ENCODE measurements around the gene BUD23.

BUD23 gene

DNA sequence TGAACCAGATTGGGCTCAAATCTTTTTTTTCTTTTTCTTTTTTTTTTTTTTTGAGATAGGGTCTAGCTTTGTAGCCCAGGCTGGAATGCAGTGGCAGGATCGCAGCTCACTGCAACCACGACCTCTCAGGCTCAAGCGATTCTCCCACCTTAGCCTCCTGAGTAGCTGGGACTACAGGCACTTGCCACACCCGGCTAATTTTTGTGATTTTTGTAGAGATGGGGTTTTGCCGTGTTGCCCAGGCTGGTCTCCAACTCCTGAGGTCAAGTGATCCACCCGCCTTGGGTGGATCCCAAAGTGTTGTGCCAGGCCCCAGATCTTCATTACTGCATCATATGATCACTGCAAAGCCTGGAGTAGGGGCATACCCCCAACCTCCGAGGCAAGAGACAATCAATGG lies 2.9 kb upstream of the BUD23 start:
- peaks cover 6% of the 10 kb centered on the region for H3K36me3 ChIP-seq (ENCODE audit: control insufficient read depth, insufficient read depth, low read length)
- H3K9me3 ChIP-seq (ENCODE audit: control insufficient read depth, low read length): no peaks in the 10 kb centered on the region
- peaks cover 10% of the 10 kb centered on the region for H3K4me1 ChIP-seq (ENCODE audit: control insufficient read depth, insufficient read depth, low read length)
- 93 to 94% methylated on average over 7 of the region's 7 CpGs for WGBS, 2 experiments
- H3K27ac ChIP-seq (ENCODE audit: insufficient read depth, low read depth, low read length, poor library complexity, severe bottlenecking): no peak overlapping the region
- no peak overlapping the region for H3K4me3 ChIP-seq (ENCODE audit: insufficient read depth, low read depth, low read length)
- H3K27me3 ChIP-seq (ENCODE audit: control insufficient read depth, insufficient read depth, low read length, poor library complexity, severe bottlenecking): no peaks in the 10 kb centered on the region

GRCh38 chr7:73681031-73681430 lies 2.4 kb upstream of the BUD23 start:
- peaks cover 6% of the 10 kb centered on the region for H3K36me3 ChIP-seq (ENCODE audit: control insufficient read depth, insufficient read depth, low read length)
- H3K9me3 ChIP-seq (ENCODE audit: control insufficient read depth, low read length): no peaks in the 10 kb centered on the region
- no peak overlapping the region for H3K4me3 ChIP-seq (ENCODE audit: insufficient read depth, low read depth, low read length)
- no peaks in the 10 kb centered on the region for H3K27me3 ChIP-seq (ENCODE audit: control insufficient read depth, insufficient read depth, low read length, poor library complexity, severe bottlenecking)
- 81 to 82% methylated on average over 8 of the region's 8 CpGs for WGBS, 2 experiments
- H3K4me1 ChIP-seq (ENCODE audit: control insufficient read depth, insufficient read depth, low read length): peaks cover 10% of the 10 kb centered on the region
- H3K27ac ChIP-seq (ENCODE audit: insufficient read depth, low read depth, low read length, poor library complexity, severe bottlenecking): no peak overlapping the region

- peaks cover 11% of the 10 kb centered on the region for H3K36me3 ChIP-seq (ENCODE audit: control insufficient read depth, insufficient read depth, low read length)
Measured at GRCh38 chr7:73682745-73683055, 697 bp upstream of the BUD23 start.

DNA sequence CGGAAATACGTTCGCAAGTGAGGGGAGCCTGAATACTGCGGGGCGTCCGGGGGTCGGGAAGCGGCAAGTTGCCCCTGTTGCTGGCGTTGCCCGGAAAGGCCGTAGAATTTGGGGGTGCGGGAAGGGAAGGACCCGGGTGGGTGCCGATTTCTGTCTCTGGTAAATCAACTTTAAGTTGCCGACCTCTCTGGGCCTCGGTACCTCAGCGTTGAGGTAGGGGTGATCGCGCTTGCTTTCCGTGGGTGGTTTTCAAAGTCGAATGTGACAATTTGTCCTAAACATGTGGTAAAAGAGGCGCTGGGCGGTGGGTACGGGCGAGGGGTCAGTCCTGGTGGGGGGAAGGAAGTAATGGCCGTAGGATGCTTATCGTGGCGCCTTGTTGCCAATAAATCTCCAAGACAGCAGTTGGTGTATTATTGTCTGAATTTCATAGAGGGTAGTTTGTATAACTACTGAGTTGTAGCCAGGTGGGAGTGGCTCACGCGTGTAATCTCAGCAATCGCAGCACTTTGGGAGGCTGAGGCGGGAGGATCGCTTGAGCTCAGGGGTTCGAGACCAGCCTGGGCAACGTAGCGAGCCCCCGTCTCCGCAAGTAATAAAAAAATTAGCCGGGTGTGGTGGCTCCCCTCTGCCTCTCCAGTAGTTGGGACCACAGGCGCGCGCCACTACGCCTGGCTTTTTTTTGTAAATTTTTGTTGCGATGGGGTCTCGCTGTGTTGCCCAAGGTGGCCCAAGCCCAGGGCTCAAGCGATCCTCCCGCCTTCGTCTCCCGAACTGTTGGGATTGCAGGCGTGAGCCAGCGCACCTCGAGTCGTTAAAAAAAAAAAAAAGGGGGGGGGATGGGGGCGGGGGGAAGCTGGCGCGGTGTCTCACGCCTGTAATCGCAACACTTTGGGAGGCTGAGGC lies 644 bp downstream of the BUD23 start:
- WGBS, 2 experiments: 32 to 33% methylated on average over 58 of the region's 58 CpGs
- peaks cover 11% of the 10 kb centered on the region for H3K36me3 ChIP-seq (ENCODE audit: control insufficient read depth, insufficient read depth, low read length)
- peak overlapping the region; percentile 91 for H3K4me3 ChIP-seq (ENCODE audit: insufficient read depth, low read depth, low read length)

More at GRCh38 chr7:73682745-73683055, 697 bp upstream of the BUD23 start:
- Histone ChIP-seq H3K27ac (ENCODE audit: insufficient read depth, low read depth, low read length, poor library complexity, severe bottlenecking) (peak overlapping the region; percentile 53), H3K9me3 (ENCODE audit: control insufficient read depth, low read length) (no peaks in the 10 kb centered on the region), H3K4me3 (ENCODE audit: insufficient read depth, low read depth, low read length) (peak overlapping the region; percentile 91), H3K4me1 (ENCODE audit: control insufficient read depth, insufficient read depth, low read length) (peaks cover 10% of the 10 kb centered on the region), H3K27me3 (ENCODE audit: control insufficient read depth, insufficient read depth, low read length, poor library complexity, severe bottlenecking) (no peaks in the 10 kb centered on the region)
- 0 to 1% methylated on average over 33 of the region's 33 CpGs for WGBS, 2 experiments

GRCh38 chr7:73685311-73685710 lies 1.9 kb downstream of the BUD23 start:
- no peak overlapping the region for H3K4me3 ChIP-seq (ENCODE audit: insufficient read depth, low read depth, low read length)
- H3K36me3 ChIP-seq (ENCODE audit: control insufficient read depth, insufficient read depth, low read length): peaks cover 9% of the 10 kb centered on the region
- H3K4me1 ChIP-seq (ENCODE audit: control insufficient read depth, insufficient read depth, low read length): peaks cover 10% of the 10 kb centered on the region
- no peaks in the 10 kb centered on the region for H3K9me3 ChIP-seq (ENCODE audit: control insufficient read depth, low read length)
- no peaks in the 10 kb centered on the region for H3K27me3 ChIP-seq (ENCODE audit: control insufficient read depth, insufficient read depth, low read length, poor library complexity, severe bottlenecking)
- H3K27ac ChIP-seq (ENCODE audit: insufficient read depth, low read depth, low read length, poor library complexity, severe bottlenecking): no peak overlapping the region
- WGBS, 2 experiments: 95% methylated on average over 18 of the region's 18 CpGs

More for the DNA sequence above, 644 bp downstream of the BUD23 start:
- peaks cover 10% of the 10 kb centered on the region for H3K4me1 ChIP-seq (ENCODE audit: control insufficient read depth, insufficient read depth, low read length)
- no peaks in the 10 kb centered on the region for H3K9me3 ChIP-seq (ENCODE audit: control insufficient read depth, low read length)
- no peaks in the 10 kb centered on the region for H3K27me3 ChIP-seq (ENCODE audit: control insufficient read depth, insufficient read depth, low read length, poor library complexity, severe bottlenecking)
- H3K27ac ChIP-seq (ENCODE audit: insufficient read depth, low read depth, low read length, poor library complexity, severe bottlenecking): peak overlapping the region; percentile 46

GRCh38 chr7:73688288-73688687 lies 4.9 kb downstream of the BUD23 start:
- H3K36me3 ChIP-seq (ENCODE audit: control insufficient read depth, insufficient read depth, low read length): peaks cover 28% of the 10 kb centered on the region
- H3K27me3 ChIP-seq (ENCODE audit: control insufficient read depth, insufficient read depth, low read length, poor library complexity, severe bottlenecking): no peaks in the 10 kb centered on the region
- H3K9me3 ChIP-seq (ENCODE audit: control insufficient read depth, low read length): no peaks in the 10 kb centered on the region
- no peak overlapping the region for H3K4me3 ChIP-seq (ENCODE audit: insufficient read depth, low read depth, low read length)
- no peak overlapping the region for H3K27ac ChIP-seq (ENCODE audit: insufficient read depth, low read depth, low read length, poor library complexity, severe bottlenecking)
- 92 to 96% methylated on average over 7 of the region's 8 CpGs for WGBS, 2 experiments
- no peaks in the 10 kb centered on the region for H3K4me1 ChIP-seq (ENCODE audit: control insufficient read depth, insufficient read depth, low read length)

GRCh38 chr7:73690646-73691045 lies 7.2 kb downstream of the BUD23 start:
- 92 to 94% methylated on average over 7 of the region's 7 CpGs for WGBS, 2 experiments
- H3K4me3 ChIP-seq (ENCODE audit: insufficient read depth, low read depth, low read length): no peak overlapping the region
- H3K9me3 ChIP-seq (ENCODE audit: control insufficient read depth, low read length): no peaks in the 10 kb centered on the region
- H3K4me1 ChIP-seq (ENCODE audit: control insufficient read depth, insufficient read depth, low read length): no peaks in the 10 kb centered on the region
- peaks cover 39% of the 10 kb centered on the region for H3K36me3 ChIP-seq (ENCODE audit: control insufficient read depth, insufficient read depth, low read length)
- H3K27ac ChIP-seq (ENCODE audit: insufficient read depth, low read depth, low read length, poor library complexity, severe bottlenecking): no peak overlapping the region
- no peaks in the 10 kb centered on the region for H3K27me3 ChIP-seq (ENCODE audit: control insufficient read depth, insufficient read depth, low read length, poor library complexity, severe bottlenecking)

DNA sequence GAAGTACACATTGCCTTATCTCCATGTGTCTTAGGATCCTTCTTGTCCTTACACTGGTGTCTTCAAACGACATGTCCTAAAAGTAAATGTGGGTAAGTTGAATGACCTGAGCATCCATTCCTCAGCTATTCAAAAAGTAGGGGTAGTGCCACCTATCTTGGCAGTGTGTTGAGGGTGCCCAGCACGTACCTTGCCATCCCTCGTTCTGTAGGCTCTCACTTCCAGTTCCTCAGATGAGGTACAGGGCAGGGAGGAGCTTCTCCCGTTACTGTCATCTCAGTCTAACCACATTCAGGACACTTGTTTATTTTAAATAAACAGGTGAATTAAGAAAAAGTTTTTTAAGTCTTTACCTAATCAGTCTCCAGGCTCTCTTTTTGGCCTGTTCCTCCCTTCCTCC lies 13.0 kb downstream of the BUD23 start:
- 94 to 98% methylated on average over 3 to 4 of the region's 4 CpGs for WGBS, 2 experiments
- H3K36me3 ChIP-seq (ENCODE audit: control insufficient read depth, insufficient read depth, low read length): peaks cover 42% of the 10 kb centered on the region
- H3K9me3 ChIP-seq (ENCODE audit: control insufficient read depth, low read length): no peaks in the 10 kb centered on the region

GRCh38 chr7:73698410-73698809 lies 15.0 kb downstream of the BUD23 start:
- Histone ChIP-seq H3K27ac (ENCODE audit: insufficient read depth, low read depth, low read length, poor library complexity, severe bottlenecking) (no peak overlapping the region), H3K4me3 (ENCODE audit: insufficient read depth, low read depth, low read length) (no peak overlapping the region), H3K4me1 (ENCODE audit: control insufficient read depth, insufficient read depth, low read length) (peaks cover 5% of the 10 kb centered on the region), H3K36me3 (ENCODE audit: control insufficient read depth, insufficient read depth, low read length) (peaks cover 27% of the 10 kb centered on the region), H3K27me3 (ENCODE audit: control insufficient read depth, insufficient read depth, low read length, poor library complexity, severe bottlenecking) (no peaks in the 10 kb centered on the region), H3K9me3 (ENCODE audit: control insufficient read depth, low read length) (no peaks in the 10 kb centered on the region)
- WGBS, 2 experiments: 93 to 95% methylated on average over 7 of the region's 7 CpGs

More for the DNA sequence above, 13.0 kb downstream of the BUD23 start:
- Histone ChIP-seq H3K27me3 (ENCODE audit: control insufficient read depth, insufficient read depth, low read length, poor library complexity, severe bottlenecking) (no peaks in the 10 kb centered on the region), H3K4me3 (ENCODE audit: insufficient read depth, low read depth, low read length) (no peak overlapping the region), H3K4me1 (ENCODE audit: control insufficient read depth, insufficient read depth, low read length) (no peaks in the 10 kb centered on the region), H3K27ac (ENCODE audit: insufficient read depth, low read depth, low read length, poor library complexity, severe bottlenecking) (no peak overlapping the region)

DNA sequence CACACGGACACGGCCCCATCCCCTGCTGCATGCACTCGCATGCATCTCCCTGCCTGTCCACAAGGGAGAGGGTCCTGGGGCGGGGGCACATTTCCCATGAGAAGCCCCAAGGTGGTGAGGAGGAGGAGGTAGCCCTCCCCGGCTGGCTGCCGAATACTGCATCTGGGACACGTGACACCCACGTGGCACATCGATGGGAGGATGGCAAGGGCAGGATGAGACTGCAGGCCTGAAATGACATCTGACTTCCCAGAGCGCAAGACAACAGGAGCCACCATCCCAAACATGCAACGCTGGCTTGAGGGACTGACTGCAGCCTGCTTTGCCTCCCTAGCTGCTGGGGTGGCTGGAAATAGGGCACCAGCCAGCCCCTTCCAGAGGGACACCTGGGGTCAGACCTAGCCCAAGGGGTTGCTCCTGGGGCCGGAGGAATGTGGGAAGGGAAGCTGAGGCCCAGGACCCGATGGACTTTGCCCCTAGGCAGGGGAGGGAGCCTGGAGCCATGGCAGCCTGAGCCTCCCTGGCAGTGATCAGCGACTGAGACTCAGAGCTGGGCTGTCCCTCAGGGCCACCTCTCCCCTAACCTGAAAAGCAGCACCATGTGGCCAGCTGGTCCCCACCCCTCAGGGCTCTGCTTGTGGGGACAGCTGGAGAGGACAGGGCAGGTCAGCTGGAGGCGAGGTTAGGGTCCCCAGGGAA lies 16.1 kb downstream of the BUD23 start:
- 89 to 91% methylated on average over 15 of the region's 15 CpGs for WGBS, 2 experiments
- Histone ChIP-seq H3K27ac (ENCODE audit: insufficient read depth, low read depth, low read length, poor library complexity, severe bottlenecking) (no peak overlapping the region), H3K36me3 (ENCODE audit: control insufficient read depth, insufficient read depth, low read length) (peaks cover 17% of the 10 kb centered on the region), H3K4me3 (ENCODE audit: insufficient read depth, low read depth, low read length) (no peak overlapping the region), H3K4me1 (ENCODE audit: control insufficient read depth, insufficient read depth, low read length) (peaks cover 6% of the 10 kb centered on the region), H3K27me3 (ENCODE audit: control insufficient read depth, insufficient read depth, low read length, poor library complexity, severe bottlenecking) (no peaks in the 10 kb centered on the region), H3K9me3 (ENCODE audit: control insufficient read depth, low read length) (no peaks in the 10 kb centered on the region)
